Muscle of back (tissue), 11 donors: ENCODE measurements around the gene TAS2R19. TPM values are rescaled to one million over a fixed set of nuclear protein-coding genes. Genes with fewer than 3 reads are reported as not detected.

Experiments used
- DNase-seq, 3 donors: peaks; one replicate each; pipeline versions ENCODE4 v3.0.0 to v3.0.0-alpha.2; 2013
- polyA plus RNA-seq, 10 donors: library from polyadenylated mRNA; unstranded; fragments of 120-200 nt; gene quantifications; one replicate each; pipeline ENCODE4 v1.2.1, GENCODE V29; 2013; ENCODE audit not compliant: insufficient read length in 10 of 10

The TAS2R19 gene
- polyA plus RNA-seq, 10 donors: 0.65 to 2.4 (median 1.0) TPM

- DNase-seq: no peak
Measured at GRCh38 chr12:10994307-10994706, 28.1 kb downstream of the TAS2R19 start.

- no peak for DNase-seq
Measured at GRCh38 chr12:10989107-10989506, 33.3 kb downstream of the TAS2R19 start.

- DNase-seq: no peak
Measured at GRCh38 chr12:10986812-10987211, 35.6 kb downstream of the TAS2R19 start, which contains the start of gene TAS2R50. TSS of gene TAS2R50 (minus strand) at chr12:10986912. CDS start at chr12:10986860, 52 bp downstream.

- no peak for DNase-seq
Measured at GRCh38 chr12:10982244-10982643, 40.2 kb downstream of the TAS2R19 start.

GRCh38 chr12:10974965-10975364, 47.5 kb downstream of the TAS2R19 start:
- DNase-seq: no peak

Other genes with a start within 250 kb of the TAS2R19 start
- gene TAS2R7, start 220.0 kb downstream of the TAS2R19 start, polyA plus RNA-seq: not detected
- gene TAS2R8, start 215.3 kb downstream of the TAS2R19 start, polyA plus RNA-seq: not detected
- not detected for gene TAS2R9, start 212.5 kb downstream of the TAS2R19 start, polyA plus RNA-seq
- gene TAS2R10, start 196.3 kb downstream of the TAS2R19 start, polyA plus RNA-seq: 1 to 10 TPM in 5 of 10 donors, under 1 TPM in 5; 0.30 to 1.5 (median 0.99) TPM
- gene PRR4, start 173.1 kb downstream of the TAS2R19 start, polyA plus RNA-seq: 1 to 10 TPM; 1.1 to 9.2 (median 2.6) TPM
- 10 to 100 TPM in 3 of 10 donors, 1 to 10 TPM in 7; 5.1 to 12.9 (median 7.5) TPM for gene PRH1, start 138.4 kb downstream of the TAS2R19 start, polyA plus RNA-seq
- gene TAS2R13, start 113.1 kb downstream of the TAS2R19 start, polyA plus RNA-seq: under 1 TPM in 3 of 10 donors, not detected in 7; 0.11 to 0.18 (median 0.15) TPM
- gene PRH2, start 93.4 kb downstream of the TAS2R19 start, polyA plus RNA-seq: under 1 TPM in 3 of 10 donors, not detected in 7; 0.35 to 0.85 (median 0.38) TPM
- 1 to 10 TPM; 1.6 to 5.7 (median 2.8) TPM for gene TAS2R14, start 83.4 kb downstream of the TAS2R19 start, polyA plus RNA-seq
- under 1 TPM in 2 of 10 donors, not detected in 8; 0.28 to 0.29 TPM for gene TAS2R50, start 35.7 kb downstream of the TAS2R19 start, polyA plus RNA-seq
- 1 to 10 TPM in 4 of 10 donors, under 1 TPM in 6; 0.49 to 3.7 (median 0.96) TPM for gene TAS2R20, start 24.3 kb downstream of the TAS2R19 start, polyA plus RNA-seq
- 1 to 10 TPM in 5 of 10 donors, under 1 TPM in 5; 0.65 to 2.1 (median 1.0) TPM for gene TAS2R31, start 8.8 kb upstream of the TAS2R19 start, polyA plus RNA-seq
- under 1 TPM in 2 of 10 donors, not detected in 8; 0.19 to 0.26 TPM for gene TAS2R46, start 39.7 kb upstream of the TAS2R19 start, polyA plus RNA-seq
- under 1 TPM in 5 of 10 donors, not detected in 5; 0.22 to 0.44 (median 0.30) TPM for gene TAS2R43, start 69.7 kb upstream of the TAS2R19 start, polyA plus RNA-seq
- under 1 TPM in 8 of 10 donors, not detected in 2; 0.10 to 0.46 (median 0.14) TPM for gene TAS2R30, start 112.0 kb upstream of the TAS2R19 start, polyA plus RNA-seq
- gene SMIM10L1, start 148.6 kb upstream of the TAS2R19 start, polyA plus RNA-seq: 10 to 100 TPM; 12.5 to 15.1 (median 13.4) TPM
- gene TAS2R42, start 164.3 kb upstream of the TAS2R19 start, polyA plus RNA-seq: not detected
- not detected for gene PRB3, start 247.1 kb upstream of the TAS2R19 start, polyA plus RNA-seq